Measurements from ENCODE around the gene CAPN15.
A peak's percentile ranks its signal among the peaks of the same experiment; 100 is the strongest.

DNA sequence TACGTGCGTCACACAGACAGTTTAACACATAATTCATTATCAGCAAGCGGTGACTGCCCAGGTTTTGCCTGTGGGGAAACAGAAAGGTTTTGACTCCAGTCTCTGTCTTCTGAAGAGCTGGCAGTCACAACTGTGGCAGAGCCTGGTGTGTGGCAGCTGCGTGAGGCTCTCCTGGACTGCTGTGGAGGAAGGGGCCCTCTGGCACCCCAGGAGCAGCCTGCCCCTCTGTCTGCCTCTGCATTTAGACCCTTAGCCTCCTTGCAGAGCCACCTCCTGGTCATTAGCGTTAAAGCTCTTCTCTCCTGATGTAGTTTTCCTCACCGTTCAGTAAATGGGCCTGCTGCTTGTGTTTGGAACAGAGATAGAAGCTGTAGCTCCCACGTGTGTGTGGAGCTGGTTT lies 73.3 kb downstream of the CAPN15 start:
- TF ChIP-seq, protein P1, sequence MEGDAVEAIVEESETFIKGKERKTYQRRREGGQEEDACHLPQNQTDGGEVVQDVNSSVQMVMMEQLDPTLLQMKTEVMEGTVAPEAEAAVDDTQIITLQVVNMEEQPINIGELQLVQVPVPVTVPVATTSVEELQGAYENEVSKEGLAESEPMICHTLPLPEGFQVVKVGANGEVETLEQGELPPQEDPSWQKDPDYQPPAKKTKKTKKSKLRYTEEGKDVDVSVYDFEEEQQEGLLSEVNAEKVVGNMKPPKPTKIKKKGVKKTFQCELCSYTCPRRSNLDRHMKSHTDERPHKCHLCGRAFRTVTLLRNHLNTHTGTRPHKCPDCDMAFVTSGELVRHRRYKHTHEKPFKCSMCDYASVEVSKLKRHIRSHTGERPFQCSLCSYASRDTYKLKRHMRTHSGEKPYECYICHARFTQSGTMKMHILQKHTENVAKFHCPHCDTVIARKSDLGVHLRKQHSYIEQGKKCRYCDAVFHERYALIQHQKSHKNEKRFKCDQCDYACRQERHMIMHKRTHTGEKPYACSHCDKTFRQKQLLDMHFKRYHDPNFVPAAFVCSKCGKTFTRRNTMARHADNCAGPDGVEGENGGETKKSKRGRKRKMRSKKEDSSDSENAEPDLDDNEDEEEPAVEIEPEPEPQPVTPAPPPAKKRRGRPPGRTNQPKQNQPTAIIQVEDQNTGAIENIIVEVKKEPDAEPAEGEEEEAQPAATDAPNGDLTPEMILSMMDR (conservative IDR thresholded peaks at IDR 0.05; ENCODE audit: low read depth, low read length) = peak; percentile 38; the same call in 1 of the 2 replicates
- TF ChIP-seq EZH2 (IDR thresholded peaks at IDR 0.05; ENCODE audit: low read length, unreplicated experiment) (no peak), EZH2phosphoT487 (IDR thresholded peaks at IDR 0.05; ENCODE audit: borderline replicate concordance, low read length) (no peak)

Measured in PC-3 (cell line).